Stimulated activated CD4-positive, alpha-beta T cell treated with anti-CD3 and anti-CD28 coated beads, Interleukin-2, amount 100 ng/mL, for 24 hours (primary cell): ENCODE measurements around the gene PTCHD1.

Experiments used
- DNase-seq, 2 donors: peaks; one replicate each; pipeline ENCODE4 v3.0.0-alpha.2; 2020

The PTCHD1 gene

DNA sequence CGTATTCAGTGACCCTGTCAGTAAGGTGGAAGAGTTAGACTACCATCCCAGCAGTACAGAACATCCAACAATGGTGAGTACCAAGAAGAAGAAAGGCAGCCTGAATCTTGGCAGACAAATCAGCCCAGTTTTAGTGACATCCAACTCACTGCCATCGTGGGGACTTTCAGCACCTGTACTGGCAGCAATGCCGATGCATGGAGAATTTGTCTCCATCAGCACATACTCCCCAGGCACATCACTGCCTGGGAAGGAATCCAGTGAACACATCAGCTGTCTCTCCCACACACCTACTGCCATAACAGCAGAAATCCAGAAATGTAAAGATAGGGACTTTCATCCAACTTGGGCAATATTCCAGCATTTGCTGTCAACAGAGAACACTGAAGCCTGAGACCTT lies 29.8 kb downstream of the PTCHD1 start:
- DNase-seq = no peak

DNA sequence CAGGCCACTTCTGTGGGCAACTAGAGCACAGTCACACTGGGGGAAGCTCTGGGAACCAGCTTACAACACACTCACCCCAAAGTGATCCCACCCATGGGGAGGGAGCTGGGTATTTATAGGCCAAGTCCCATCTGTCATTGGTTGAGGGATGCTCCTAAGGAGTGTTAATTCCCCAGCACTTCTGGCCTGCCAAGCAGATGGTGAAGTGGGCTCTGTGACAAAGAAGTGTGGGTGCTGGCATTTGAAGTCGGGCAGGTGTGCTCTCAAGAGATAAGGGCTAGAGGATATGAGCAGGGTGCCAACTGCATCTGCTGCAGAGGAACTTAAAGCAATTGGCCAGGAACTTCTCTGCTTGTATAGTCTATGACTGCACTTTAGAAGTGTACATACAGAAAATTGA lies 30.9 kb downstream of the PTCHD1 start:
- DNase-seq = no peak

DNA sequence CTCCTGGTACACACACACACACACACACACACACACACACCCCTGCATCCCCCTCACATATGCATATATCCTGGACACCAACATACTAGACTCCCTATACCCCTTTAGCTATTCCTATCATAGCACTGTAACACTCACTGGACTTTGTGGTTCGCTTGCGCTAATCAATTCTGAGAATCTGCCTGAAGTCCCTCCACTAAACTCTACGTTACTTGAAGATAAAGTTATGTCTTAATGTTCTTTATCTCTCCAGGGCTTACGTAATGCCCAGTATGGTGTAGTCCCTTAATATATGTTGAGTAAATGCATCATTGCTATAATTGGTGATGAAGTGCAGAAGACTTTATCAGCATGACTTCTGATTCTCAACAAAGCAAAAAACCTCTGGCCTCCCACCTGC lies 32.3 kb downstream of the PTCHD1 start:
- no peak for DNase-seq

DNA sequence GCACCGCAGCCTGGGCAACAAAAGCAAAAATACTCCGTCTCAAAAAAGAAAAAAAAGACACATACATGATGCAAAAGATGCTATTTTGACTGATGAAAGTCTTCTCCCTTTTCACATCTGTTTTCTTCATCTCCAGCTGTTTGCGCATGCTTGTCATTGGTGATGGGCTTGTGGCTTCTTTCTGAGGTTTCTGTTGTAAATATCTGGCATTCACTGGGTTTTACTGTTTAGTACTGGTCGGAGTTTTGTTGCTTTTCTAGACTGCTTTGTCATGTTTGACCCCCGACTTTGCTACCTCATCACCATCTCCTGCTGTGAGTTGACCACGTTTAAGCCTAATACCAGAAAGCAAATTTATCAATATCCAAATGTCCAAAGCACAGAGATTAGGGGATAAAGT lies 34.4 kb downstream of the PTCHD1 start:
- no peak for DNase-seq

DNA sequence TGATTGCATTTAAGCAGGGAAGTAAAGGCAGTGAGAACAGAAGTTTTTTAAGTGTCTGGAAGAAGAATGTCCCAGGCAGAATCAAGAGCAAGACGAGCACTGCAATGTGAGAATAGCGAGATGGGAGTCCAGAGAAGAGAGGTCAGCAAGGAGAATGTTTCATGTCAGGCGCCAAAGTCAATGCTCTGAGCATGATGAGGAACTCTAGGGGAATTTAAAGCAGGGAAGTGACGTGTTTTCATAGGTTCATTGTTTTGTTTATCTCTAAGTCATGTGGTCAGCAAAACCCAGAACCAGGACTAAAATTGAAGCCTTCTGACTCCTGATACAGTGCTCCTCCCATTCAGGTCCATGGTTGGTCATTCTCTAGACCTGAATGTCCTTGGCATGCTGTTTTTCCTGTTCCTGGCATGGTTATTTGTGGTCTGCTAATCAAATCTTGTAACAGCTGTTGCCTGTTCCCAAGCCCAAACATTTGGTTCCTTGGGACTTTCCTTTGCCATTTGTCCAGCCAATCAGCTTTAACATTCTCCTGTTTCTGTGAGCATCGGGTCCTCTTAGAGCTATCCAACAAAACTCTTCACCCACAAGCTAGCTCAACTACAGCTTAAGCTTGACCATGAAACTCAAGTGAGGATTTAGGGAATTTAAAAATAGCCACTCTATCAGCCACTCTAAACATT lies 37.7 kb downstream of the PTCHD1 start:
- DNase-seq = no peak

DNA sequence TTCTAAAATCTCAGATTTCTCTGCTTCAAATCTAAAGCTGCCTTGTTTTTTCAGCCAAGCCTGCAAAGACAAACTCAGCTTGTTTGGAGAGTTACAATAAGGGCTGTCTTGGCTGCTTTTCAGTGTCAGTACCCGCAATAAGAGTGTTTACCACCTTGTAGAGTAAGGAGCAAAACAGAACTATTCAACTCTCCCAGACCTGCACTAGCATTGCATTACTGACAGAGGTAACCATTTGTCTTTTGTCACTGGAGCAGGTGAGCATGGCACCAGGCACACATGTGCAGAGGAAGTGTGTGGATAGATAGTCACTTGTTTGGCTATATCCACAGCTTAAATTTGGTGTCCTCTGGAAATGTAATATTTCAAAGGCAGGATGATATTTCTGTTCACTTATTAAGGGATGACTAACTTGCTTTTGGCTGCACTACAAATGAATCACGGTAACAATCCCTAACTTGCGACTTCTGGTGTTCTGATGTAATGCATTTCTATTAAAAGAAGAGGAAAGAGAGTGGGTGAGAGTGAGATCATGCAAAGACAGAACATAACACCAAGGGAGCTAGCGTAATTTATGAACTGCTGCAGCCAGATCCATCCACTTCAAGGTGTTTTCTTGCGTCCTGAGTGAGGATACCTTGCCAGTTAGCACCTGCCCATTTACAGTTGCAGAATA lies 38.6 kb downstream of the PTCHD1 start:
- DNase-seq = no peak

DNA sequence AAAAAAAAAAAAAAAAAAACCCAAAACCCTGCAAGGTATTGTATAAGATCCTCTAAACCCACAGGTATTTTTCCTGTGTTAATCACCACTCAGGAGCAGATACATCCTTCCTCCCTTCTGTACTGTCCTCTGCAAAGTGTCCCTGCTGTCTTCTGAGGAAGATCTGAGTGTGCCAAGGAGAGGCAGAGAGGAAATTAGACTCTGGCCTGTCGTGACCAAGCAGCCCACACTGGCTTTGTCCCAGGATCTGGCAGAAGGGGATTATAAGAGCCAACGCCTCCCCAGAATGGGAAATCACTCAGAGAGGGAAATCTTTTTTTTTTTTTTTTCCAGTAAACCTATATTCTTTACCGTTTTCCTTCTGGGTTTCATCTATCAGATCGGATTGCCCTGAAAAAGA lies 39.6 kb downstream of the PTCHD1 start:
- DNase-seq = no peak

DNA sequence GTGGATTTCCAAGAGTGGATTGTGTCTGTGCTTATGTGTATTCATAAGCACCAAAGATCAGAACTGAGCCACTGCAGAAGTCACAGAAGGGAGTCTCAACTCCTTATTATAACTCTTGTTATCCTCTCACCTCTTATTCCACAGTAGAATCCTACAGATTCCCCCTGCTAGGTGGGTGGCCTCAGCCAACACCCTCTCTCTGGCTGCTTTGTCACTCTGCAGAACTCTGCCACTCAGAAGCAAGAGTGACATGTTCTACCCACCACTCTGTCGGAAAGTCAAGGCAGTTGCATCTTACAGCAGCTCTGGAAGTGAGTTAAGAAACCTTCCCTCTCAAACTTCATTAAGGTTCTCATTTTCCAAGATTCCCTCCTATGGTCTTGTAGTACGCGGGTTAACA lies 41.9 kb downstream of the PTCHD1 start:
- no peak for DNase-seq

DNA sequence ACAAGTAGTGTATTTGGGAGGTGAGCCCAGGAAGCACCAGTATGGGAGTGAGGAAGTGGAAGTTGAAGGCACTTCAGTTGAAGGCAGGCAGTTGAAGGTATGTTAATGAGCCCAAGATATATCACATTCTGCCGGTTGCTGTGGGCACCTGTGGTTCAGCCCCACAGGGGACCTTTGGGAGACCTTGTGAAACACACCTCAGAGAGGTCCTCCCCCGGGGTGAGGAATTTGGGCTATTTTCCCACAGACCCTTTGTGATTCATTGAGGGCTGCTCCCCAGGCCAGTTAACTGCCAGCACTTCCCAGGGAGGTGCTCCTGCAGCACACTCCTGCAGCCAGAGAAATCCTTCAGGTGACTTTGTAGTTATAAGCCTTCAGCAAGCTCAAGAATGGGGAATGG lies 45.9 kb downstream of the PTCHD1 start:
- no peak for DNase-seq

DNA sequence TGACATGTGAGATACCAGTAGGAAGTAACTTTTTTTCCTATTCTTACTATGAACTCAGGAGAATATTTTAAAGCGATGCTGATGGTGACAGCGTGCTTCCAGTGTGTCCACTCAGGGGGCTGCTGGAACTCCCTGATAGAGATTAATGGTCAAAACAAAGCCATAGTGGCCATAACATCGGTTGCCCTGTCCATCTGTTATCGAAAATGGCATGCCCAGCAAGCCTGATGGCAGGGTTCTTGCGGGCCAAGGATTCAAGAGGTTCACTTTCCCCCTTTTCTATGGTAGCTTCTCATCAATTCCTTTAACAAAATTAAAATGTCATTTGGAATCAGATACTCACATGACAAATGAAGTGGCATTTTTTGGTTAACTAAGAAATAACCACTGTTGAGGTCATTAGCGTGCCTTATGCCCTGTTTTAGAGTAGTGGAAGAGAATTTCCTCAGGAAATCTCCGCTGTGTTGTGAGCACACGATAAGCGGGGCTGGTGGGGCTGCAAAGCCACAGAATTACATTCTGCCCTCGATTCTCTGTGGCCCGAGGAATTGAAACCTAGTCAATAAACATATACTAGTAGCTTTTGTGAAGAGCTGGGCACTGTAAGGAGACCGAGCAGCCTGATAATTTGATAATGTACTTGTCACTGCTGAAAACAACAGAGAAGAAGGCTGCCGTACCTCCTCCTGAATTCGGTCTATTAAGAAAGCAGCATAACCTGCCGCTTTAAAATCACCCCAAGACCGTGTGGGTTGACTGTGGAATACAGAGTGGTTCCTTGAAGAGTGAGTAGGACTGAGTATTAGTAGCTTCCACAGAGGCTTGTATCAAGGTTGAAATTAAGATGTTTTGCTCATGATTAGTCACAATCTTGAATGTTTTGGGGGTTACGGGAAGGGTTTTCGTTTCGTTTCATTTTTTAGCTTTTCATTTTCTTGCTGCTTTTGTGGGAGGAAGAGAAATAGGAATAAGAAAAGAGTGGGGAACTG lies 46.7 kb downstream of the PTCHD1 start:
- no peak for DNase-seq

DNA sequence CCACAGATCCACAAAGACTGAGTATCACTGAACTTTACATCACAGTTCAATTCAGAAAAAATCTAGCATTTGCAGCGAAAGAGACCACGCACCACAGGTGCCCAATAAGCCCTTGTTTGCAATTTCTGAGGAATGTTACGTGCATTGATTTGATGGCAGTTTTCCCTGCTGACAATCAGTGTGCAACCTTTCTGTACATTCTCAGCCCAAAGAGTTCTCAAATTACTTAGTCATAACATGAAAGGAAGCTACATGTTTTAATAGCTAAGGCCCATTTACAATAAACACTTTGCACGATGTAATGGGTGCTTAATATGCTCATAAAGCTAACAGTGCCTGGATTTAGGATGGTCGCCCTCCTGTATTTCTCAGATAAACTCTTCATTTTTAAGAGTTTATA lies 47.9 kb downstream of the PTCHD1 start:
- DNase-seq = no peak

DNA sequence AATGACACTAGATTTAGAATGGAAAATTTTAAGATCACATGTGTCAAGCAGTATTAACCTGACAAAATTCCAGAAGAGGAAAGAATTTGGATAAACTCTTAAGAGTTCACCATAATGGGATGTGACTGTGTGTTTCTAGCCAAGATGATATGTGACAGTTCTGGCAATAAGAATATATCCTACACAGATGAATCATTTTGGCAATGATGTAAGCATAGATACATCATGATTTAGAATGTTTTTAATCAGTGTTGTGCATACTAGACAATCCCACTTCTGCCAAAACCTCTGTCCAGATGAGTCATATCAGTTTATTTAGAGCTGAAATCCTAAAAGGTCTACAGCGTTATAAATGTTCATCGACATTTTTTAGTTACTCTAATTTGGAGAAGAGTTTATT lies 48.8 kb downstream of the PTCHD1 start:
- DNase-seq = no peak

DNA sequence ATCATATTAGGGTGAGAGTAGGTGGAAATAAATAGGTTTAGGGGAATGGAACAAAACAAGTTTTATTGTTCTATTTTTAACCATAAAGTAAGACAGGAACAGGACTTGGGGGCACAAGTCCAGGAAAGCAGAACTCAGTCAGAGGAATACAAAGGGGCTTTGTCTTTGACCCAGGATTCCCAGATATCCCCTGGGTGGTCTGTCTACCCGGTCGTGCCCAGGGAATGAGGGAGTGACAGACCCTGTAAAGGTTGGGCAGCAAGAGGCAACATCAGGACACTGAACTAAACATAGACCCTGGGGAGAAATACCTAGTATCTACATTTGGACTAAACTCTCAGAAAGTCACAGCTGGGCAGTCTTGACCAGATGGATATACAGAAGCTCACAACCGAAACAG lies 50.6 kb downstream of the PTCHD1 start:
- no peak for DNase-seq

DNA sequence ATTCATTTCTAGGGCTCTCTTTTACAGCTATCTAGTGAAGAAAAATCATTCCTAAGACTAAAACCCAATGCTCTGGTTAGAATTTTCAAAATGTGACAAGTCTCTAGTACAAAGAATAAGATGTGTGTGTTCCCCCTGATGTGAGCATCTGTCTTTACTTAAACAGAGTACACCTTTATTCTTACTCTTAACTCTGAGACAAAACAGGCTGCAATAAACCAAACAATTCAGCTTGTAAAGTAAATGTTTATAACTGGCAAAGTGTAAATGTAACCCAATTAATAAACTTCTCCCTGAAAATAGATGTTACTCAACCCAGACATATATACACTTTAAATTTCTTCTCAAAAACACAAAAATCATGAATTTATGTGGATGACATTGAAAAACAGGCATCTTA lies 51.6 kb downstream of the PTCHD1 start:
- DNase-seq = no peak

DNA sequence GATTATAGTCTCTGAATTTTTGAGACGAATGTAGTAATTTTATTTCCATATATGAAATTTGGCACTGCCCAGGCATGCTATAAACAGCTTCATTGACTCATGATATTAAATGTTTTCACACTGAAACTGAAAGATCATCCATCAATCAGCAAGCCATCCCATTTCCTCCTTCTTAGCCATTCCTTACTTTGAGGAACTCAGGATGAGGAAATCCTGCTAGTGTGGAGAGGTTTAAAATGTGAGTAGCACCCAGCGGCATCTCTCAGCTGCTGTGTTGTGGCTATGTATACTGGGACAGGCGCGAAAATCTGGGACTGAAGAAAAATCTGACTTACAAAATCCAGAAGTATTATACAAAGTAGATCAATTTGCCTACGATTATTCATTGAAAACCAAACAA lies 52.1 kb downstream of the PTCHD1 start:
- DNase-seq = no peak

DNA sequence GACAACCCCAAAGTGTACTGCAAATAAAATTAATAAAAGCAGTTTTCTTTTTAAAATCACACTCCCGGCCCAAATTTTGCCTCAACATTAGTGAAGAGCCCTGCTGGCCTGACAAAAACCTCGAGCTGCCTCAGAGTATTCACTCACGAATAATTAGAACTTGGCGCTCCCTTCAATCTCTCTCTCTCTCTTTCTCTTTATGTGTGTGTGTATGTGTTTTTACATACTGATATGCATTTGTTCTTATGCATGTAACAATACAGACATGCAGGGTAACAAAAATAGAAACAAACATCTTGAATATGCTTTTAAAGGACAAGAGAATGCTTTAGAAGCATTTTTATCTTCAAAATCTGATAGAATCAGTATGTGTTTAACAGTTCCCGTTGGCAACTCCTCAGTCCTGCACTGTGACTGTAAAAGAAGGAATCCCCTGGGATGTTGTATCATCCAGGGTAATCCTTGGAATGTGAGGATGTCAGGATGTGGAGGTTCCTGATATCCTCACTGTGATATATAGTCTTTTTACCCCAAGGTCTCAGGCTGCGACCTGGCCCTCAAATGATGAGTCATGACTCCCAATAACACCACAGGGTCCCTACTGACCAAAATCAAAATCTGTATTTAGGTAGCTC lies 53.0 kb downstream of the PTCHD1 start:
- DNase-seq = no peak

DNA sequence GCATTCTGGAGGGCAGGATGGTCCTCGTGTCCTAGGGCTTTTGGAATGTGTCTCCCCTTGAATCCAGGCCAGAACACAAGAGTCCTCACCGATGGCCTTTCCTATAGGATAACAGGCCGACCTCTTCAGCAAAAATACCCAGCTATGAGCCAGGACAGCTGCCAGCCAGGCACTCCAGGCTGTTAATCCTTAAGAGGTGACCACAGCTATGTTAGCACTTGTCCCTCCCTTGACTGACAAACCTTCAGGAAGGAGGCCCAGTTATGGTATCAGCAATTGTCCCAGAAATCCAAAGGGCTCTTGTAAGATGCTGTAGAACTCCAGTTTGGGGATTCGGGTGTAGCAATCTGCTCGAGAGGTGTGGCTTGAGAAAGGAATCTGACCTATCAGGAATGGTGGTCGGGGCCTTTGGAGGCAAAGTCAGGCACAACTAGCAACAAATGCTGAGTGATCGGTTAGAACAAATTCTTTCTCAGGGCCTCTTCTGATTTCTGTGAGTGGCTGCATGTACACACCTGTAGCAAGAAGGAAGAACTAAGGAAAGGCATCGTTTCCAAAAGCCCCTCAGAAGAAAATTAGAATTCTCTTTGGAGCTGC lies 54.6 kb downstream of the PTCHD1 start:
- DNase-seq = no peak

DNA sequence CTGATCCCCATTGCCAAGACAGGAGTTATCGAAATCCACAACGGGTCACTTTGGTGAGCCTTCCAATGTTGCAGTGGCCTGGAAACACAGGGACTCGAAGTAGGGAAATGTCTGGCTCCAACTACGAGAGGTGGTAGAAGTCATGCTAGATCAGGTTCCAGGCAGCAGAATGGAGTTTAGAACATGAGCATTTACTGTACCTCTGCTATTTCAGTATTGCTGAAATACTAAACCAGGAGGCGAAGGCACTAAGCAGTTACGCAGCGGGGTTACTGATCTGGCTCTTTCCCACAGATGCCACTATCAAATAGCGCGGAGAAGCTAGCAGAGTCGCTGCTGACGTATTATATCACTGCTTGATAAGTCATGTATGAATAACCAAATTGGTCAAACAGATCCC lies 56.3 kb downstream of the PTCHD1 start:
- no peak for DNase-seq

DNA sequence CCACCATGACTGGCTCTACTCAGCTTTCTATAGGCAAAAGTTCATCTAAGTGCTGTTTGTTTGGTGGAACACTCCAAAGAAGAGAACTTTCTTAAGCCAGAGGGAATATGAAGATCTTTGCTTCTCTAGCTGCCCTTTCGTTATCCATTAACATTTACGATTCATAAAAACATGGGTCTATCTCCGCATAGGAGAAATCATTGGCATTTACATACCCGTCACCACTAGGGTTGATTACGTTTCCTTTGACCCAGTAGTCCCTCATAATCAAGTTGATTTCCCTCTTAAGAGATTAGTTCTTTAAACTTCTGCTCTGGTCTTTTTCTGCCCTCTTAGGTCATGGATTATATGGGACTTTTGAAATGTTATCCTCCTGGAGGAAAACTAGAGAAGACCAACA lies 57.5 kb downstream of the PTCHD1 start:
- DNase-seq = no peak

DNA sequence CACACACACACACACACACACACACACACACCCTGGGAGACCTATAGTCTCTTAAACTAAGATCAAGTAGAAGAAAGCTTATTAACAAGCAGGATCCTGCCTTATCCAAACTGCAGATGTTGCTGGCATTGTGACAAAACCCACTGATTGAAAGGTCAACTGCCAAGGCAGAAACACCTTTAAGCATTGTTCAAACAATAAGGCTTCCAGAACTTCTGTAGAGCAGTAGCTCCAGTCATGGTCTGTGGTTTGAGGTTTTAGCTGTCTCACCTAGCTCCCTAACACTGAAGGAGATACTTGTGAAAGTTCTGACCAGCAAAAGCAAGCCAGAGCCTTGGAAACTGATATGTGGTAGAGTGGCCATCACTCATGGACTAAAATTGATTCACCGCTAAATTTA lies 59.8 kb downstream of the PTCHD1 start:
- DNase-seq = no peak

DNA sequence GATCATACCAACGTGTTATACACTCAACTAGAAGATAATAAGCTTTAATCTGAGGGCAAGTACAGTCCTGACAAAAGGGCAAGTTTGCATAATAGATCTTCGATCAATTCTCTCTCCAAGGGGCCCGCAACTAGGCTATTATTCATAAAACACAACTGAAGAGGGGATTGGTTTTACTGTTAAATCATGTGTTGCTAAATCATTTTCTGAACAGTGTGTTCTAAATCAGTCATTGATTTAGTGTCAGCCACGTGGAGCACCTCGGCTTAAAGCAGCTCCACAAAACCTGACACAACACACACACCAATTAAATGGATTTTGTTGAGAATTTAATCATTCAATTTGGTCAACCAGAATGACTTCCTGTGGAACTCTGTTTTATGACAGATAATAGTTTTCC lies 61.6 kb downstream of the PTCHD1 start:
- no peak for DNase-seq

DNA sequence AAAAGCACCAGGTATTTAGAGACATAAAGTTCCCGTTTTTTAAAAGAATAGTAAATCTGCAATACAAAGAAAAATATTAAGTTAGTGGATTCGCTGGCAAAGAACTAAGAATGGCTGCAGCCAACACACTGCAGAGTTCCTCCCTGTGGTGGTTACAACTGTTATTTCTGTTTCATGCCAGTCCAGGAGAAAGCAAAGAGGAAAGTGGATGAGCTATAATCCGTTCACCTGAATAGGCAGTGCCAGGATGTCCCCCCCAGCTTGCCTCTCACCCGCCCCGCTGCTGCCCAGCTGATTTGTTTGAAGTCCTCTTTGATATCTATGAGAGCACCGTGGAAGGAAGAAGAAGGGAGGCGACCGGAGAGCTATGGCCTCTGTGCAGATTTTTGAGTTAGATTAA lies 63.9 kb downstream of the PTCHD1 start:
- no peak for DNase-seq

DNA sequence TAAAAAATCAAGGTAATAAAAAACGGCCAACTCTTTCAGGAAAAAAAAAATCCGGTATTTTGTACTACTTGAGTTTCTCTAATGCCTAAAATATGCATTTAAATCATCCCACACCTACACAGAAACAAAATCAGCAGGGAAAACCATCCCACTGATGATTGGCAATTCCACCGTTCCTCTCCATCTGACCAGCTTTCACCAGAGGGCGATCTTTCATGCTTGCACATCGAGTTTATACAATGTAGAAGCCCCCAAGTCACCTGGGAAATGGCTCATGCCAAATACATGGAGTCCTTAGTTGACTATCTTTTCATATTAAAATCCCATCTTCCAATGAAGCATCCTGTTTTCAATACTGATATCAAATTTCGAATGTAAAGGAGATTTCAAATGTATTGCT lies 69.2 kb downstream of the PTCHD1 start:
- DNase-seq = no peak
